Psoas muscle (tissue), 8 donors: ENCODE results near the gene SDK2. TPM values are rescaled to one million over a fixed set of nuclear protein-coding genes. Genes with fewer than 3 reads are reported as not detected.

ENCODE experiments used
- ATAC-seq, 4 donors: fragments of 200-7000 bp; cut with Tn5 transposase; one replicate each; pipeline ENCODE4 v1.9.1; 2020; ENCODE audit warnings: moderate library complexity in 3 of 4, mild to moderate bottlenecking in 2 of 4
- DNase-seq, 2 donors: peaks; one replicate each; pipeline ENCODE4 v3.0.0-alpha.2; 2020
- H3K27ac ChIP-seq: fragments of 200-600 bp; one replicate; pipeline ENCODE4 v1.8.0; 2022
- H3K27me3 ChIP-seq, 3 donors: fragments of 200-600 bp in 1 of 3; one replicate each; pipeline versions ENCODE4 v1.6.1 to v1.8.0; 2013 to 2022; ENCODE audit warnings: low read length in 2 of 3, mild to moderate bottlenecking in 2 of 3, moderate library complexity in 1 of 3; ENCODE audit not compliant: insufficient read depth in 3 of 3
- H3K36me3 ChIP-seq, 2 donors: fragments of 200-600 bp in 1 of 2; one replicate each; pipeline versions ENCODE4 v1.6.1 to v1.8.0; 2013 to 2022; ENCODE audit warnings: low read depth in 1 of 2, mild to moderate bottlenecking in 1 of 2, moderate library complexity in 1 of 2; ENCODE audit not compliant: insufficient read depth in 1 of 2
- H3K4me1 ChIP-seq: fragments of 200-600 bp; one replicate; pipeline ENCODE4 v1.8.0; 2022
- H3K4me3 ChIP-seq: fragments of 200-600 bp; one replicate; pipeline ENCODE4 v1.8.0; 2022; ENCODE audit warnings: mild to moderate bottlenecking
- H3K9me3 ChIP-seq: fragments of 200-600 bp; one replicate; pipeline ENCODE4 v1.8.0; 2022
- WGBS, 3 donors: extraction: QIAGEN DNeasy Blood & Tissue Kit; methylation state at CpG; one replicate each; pipeline versions ENCODE4 v1.1.6 to v1.1.7; 2013; 5-methylcytosine and 5-hydroxymethylcytosine counted together
- intact Hi-C, 2 donors: fragments of 100-400 bp; cut with DNase I; formaldehyde crosslinking; loops; one replicate each; pipeline versions ENCODE4 v1.11.0 to v1.14.2; 2022
- polyA plus RNA-seq, 3 donors: library from polyadenylated mRNA; stranded (reverse); fragments of 200-250 nt; gene quantifications; one replicate each; pipeline ENCODE4 v1.2.3, GENCODE V29; 2013
- total RNA-seq, 4 donors: library from RNA; stranded (reverse); fragmentation: NEBNext Ultra II Directional in 2 of 4; extraction: Animal tissue kit (Norgen Biotek cat#: 25700) in 2 of 4; gene quantifications; one replicate each; pipeline versions ENCODE4 v1.2.1 to v1.2.4, GENCODE V29; 2021 to 2023
- TF ChIP-seq, protein P1 (sequence below): fragments of 200-600 bp; IDR thresholded peaks from one replicate; pipeline ENCODE4 v1.8.0; 2022; ENCODE audit warnings: antibody characterized with exemption
- donor health status: healthy with polysubstance abuse.
- donor health status: DM: no; HTN: no; CAD: no; lungs with moderate emphysema.
- donor health status: Bipolar disorder and iron deficiency.
- donor health status: healthy.
- donor health status: DM: yes; HTN: yes; CAD: no.
- donor health status: DM: no; HTN: no; CAD: no.
- donor health status: DM: no; HTN: no; CAD: no.
- donor health status: DM: yes; HTN: yes; CAD: no.

Gene SDK2
- total and polyA plus RNA-seq, 7 donors = 0.04 to 2.8 (median 0.24) TPM

DNA sequence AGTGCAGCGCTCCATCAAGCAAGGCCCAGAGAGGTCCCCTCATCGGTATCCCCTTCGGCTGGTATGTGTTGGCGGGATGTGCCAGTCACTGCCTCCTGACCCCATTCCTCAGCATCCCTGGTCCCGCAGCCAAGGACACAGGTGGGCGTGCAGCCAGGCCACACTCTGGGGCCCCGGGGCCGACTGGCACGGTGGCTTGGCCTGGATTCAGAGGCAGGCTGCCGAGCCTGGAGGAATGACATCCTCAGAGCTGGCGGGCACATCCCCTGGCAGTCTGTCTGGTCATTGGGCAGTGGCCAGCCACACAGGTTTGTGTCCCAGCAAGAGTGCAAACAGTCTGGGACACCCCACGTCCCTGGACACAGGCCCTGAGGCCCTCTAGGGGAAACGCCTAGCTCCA is 111.1 kb downstream of the SDK2 start:
- DNase-seq (peak; percentile 45 to 57), ATAC-seq (peak in 3 of 4 donors; percentile 43 to 65 (median 62))
- 21 to 31% (median 28%) methylated on average over 13 of the region's 13 CpGs for WGBS, 3 donors
- H3K9me3 ChIP-seq = no peaks in the 10 kb centered on the region
- intact Hi-C loops = no loop called here
- peaks cover 0 to 3% (median 0%) of the 10 kb centered on the region in 3 donors for H3K27me3 ChIP-seq
- TF ChIP-seq, protein P1, sequence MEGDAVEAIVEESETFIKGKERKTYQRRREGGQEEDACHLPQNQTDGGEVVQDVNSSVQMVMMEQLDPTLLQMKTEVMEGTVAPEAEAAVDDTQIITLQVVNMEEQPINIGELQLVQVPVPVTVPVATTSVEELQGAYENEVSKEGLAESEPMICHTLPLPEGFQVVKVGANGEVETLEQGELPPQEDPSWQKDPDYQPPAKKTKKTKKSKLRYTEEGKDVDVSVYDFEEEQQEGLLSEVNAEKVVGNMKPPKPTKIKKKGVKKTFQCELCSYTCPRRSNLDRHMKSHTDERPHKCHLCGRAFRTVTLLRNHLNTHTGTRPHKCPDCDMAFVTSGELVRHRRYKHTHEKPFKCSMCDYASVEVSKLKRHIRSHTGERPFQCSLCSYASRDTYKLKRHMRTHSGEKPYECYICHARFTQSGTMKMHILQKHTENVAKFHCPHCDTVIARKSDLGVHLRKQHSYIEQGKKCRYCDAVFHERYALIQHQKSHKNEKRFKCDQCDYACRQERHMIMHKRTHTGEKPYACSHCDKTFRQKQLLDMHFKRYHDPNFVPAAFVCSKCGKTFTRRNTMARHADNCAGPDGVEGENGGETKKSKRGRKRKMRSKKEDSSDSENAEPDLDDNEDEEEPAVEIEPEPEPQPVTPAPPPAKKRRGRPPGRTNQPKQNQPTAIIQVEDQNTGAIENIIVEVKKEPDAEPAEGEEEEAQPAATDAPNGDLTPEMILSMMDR = no peak
- no peak overlapping the region for H3K27ac ChIP-seq
- no peaks in the 10 kb centered on the region for H3K36me3 ChIP-seq
- no peaks in the 10 kb centered on the region for H3K4me1 ChIP-seq
- no peak overlapping the region for H3K4me3 ChIP-seq

- ATAC-seq (no peak), DNase-seq (no peak)
- Histone ChIP-seq H3K4me3 (no peak overlapping the region), H3K36me3 (no peaks in the 10 kb centered on the region), H3K9me3 (no peaks in the 10 kb centered on the region), H3K4me1 (no peaks in the 10 kb centered on the region), H3K27me3 (peaks cover 0 to 3% (median 0%) of the 10 kb centered on the region in 3 donors), H3K27ac (no peak overlapping the region)
- 44 to 50% (median 47%) methylated on average over 9 of the region's 9 CpGs for WGBS, 3 donors
- intact Hi-C loops = no loop called here
- TF ChIP-seq, protein P1 = no peak
Measured at GRCh38 chr17:73532421-73532901, 111.8 kb downstream of the SDK2 start.

- no peak for DNase-seq
- no peak for ATAC-seq
Measured at GRCh38 chr17:73531158-73531557, 113.1 kb downstream of the SDK2 start.

DNA sequence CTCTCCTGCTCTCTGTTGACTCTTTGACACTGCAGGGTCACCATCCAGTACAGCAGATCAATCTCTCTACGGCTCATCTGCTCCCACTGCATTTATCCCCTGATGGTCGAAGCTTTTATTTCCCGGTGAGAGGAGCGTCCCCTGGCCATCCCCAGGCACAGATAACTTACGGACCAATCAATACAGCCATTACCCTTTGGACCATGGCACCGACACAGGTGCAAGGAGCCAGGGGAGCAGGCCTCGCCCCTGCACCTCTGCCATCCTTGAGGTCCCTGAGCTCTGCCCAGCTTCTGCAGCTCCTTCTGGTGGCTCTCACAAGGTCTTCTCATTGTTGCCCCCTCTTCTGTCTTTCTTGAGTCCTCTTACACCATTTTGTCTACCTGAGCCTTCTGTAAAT is 115.6 kb downstream of the SDK2 start:
- no peaks in the 10 kb centered on the region for H3K4me1 ChIP-seq
- H3K9me3 ChIP-seq = no peaks in the 10 kb centered on the region
- no peak overlapping the region for H3K27ac ChIP-seq
- DNase-seq (no peak), ATAC-seq (no peak)
- TF ChIP-seq, protein P1 = no peak
- 67 to 84% (median 78%) methylated on average over 7 of the region's 7 CpGs for WGBS, 3 donors
- intact Hi-C loops = no loop called here
- no peak overlapping the region for H3K4me3 ChIP-seq
- H3K27me3 ChIP-seq = peaks cover 0 to 1% (median 0%) of the 10 kb centered on the region in 3 donors
- no peaks in the 10 kb centered on the region for H3K36me3 ChIP-seq

More at GRCh38 chr17:73531158-73531557, 113.1 kb downstream of the SDK2 start:
- no peaks in the 10 kb centered on the region for H3K4me1 ChIP-seq
- intact Hi-C loops = no loop called here
- no peaks in the 10 kb centered on the region for H3K9me3 ChIP-seq
- H3K36me3 ChIP-seq = no peaks in the 10 kb centered on the region
- H3K27ac ChIP-seq = no peak overlapping the region
- H3K4me3 ChIP-seq = no peak overlapping the region
- peaks cover 0 to 1% (median 0%) of the 10 kb centered on the region in 3 donors for H3K27me3 ChIP-seq
- TF ChIP-seq, protein P1 = no peak
- 65 to 71% (median 69%) methylated on average over 5 of the region's 5 CpGs for WGBS, 3 donors

DNA sequence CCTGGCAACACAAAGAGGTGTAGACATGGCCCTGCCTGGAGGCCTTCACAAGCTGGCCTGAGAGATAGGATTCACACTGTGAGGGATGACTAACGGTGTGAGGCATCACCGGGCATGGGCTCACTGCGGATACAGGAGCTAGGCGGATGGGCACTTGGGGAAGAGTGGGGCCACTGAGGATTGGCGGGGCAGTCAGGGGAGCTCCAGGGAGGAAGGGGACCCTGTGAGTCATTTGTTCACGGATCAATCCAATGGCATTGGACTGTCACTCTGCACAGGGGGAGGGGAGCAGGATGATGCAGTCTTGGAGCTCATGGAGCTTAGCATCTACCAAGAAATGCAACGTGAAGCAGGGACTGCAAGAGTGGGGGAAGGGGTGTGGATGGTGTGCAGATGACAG is 117.3 kb downstream of the SDK2 start:
- H3K27ac ChIP-seq = no peak overlapping the region
- H3K4me3 ChIP-seq = no peak overlapping the region
- H3K4me1 ChIP-seq = no peaks in the 10 kb centered on the region
- H3K9me3 ChIP-seq = no peaks in the 10 kb centered on the region
- intact Hi-C loops = no loop called here
- 88 to 94% (median 91%) methylated on average over 7 of the region's 7 CpGs for WGBS, 3 donors
- TF ChIP-seq, protein P1 = no peak
- DNase-seq = no peak
- ATAC-seq = no peak
- no peaks in the 10 kb centered on the region for H3K36me3 ChIP-seq
- peaks cover 0 to 1% (median 0%) of the 10 kb centered on the region in 3 donors for H3K27me3 ChIP-seq
